Measurements from ENCODE around the gene TMEM239.

The TMEM239 gene

DNA sequence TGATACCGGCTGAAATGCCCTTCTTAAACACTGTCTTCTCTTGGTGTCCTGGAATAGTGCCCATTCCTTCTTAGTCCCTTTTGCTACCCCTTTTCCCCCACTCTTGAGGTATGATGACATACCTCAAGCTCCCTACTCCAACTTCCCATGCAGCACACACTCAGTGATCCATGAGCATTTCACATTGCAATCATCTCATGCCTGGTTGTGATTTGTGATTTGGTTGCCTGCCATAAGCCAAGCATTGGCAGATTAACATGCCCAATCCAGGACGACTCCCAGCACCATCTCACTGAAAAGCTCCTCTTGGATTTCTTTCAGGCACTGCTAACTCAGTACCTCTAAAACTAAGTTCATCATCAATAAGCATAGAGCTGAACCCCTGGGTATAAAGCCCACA, 42.4 kb downstream of the TMEM239 start:
- ATAC-seq: no peak
- TF ChIP-seq TCF4 (CRISPR knock-in tag; IDR thresholded peaks at IDR 0.05; ENCODE audit: borderline replicate concordance) (no peak), OSR1 (CRISPR knock-in tag; IDR thresholded peaks at IDR 0.05) (no peak), TOX (CRISPR knock-in tag; IDR thresholded peaks at IDR 0.05; ENCODE audit: borderline replicate concordance) (no peak), ARNTL (CRISPR knock-in tag; IDR thresholded peaks at IDR 0.05; ENCODE audit: borderline replicate concordance, low read depth) (no peak), GLIS3 (CRISPR knock-in tag; IDR thresholded peaks at IDR 0.05) (no peak), ZNF8 (CRISPR knock-in tag; IDR thresholded peaks at IDR 0.05) (no peak), ZNF70 (CRISPR knock-in tag; IDR thresholded peaks at IDR 0.05) (no peak)
- TF ChIP-seq, protein P1, sequence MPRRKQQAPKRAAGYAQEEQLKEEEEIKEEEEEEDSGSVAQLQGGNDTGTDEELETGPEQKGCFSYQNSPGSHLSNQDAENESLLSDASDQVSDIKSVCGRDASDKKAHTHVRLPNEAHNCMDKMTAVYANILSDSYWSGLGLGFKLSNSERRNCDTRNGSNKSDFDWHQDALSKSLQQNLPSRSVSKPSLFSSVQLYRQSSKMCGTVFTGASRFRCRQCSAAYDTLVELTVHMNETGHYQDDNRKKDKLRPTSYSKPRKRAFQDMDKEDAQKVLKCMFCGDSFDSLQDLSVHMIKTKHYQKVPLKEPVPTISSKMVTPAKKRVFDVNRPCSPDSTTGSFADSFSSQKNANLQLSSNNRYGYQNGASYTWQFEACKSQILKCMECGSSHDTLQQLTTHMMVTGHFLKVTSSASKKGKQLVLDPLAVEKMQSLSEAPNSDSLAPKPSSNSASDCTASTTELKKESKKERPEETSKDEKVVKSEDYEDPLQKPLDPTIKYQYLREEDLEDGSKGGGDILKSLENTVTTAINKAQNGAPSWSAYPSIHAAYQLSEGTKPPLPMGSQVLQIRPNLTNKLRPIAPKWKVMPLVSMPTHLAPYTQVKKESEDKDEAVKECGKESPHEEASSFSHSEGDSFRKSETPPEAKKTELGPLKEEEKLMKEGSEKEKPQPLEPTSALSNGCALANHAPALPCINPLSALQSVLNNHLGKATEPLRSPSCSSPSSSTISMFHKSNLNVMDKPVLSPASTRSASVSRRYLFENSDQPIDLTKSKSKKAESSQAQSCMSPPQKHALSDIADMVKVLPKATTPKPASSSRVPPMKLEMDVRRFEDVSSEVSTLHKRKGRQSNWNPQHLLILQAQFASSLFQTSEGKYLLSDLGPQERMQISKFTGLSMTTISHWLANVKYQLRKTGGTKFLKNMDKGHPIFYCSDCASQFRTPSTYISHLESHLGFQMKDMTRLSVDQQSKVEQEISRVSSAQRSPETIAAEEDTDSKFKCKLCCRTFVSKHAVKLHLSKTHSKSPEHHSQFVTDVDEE (CRISPR knock-in tag; IDR thresholded peaks at IDR 0.05): no peak
- TF ChIP-seq, protein P2, sequence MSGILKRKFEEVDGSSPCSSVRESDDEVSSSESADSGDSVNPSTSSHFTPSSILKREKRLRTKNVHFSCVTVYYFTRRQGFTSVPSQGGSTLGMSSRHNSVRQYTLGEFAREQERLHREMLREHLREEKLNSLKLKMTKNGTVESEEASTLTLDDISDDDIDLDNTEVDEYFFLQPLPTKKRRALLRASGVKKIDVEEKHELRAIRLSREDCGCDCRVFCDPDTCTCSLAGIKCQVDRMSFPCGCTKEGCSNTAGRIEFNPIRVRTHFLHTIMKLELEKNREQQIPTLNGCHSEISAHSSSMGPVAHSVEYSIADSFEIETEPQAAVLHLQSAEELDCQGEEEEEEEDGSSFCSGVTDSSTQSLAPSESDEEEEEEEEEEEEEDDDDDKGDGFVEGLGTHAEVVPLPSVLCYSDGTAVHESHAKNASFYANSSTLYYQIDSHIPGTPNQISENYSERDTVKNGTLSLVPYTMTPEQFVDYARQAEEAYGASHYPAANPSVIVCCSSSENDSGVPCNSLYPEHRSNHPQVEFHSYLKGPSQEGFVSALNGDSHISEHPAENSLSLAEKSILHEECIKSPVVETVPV (CRISPR knock-in tag; IDR thresholded peaks at IDR 0.05): no peak

DNA sequence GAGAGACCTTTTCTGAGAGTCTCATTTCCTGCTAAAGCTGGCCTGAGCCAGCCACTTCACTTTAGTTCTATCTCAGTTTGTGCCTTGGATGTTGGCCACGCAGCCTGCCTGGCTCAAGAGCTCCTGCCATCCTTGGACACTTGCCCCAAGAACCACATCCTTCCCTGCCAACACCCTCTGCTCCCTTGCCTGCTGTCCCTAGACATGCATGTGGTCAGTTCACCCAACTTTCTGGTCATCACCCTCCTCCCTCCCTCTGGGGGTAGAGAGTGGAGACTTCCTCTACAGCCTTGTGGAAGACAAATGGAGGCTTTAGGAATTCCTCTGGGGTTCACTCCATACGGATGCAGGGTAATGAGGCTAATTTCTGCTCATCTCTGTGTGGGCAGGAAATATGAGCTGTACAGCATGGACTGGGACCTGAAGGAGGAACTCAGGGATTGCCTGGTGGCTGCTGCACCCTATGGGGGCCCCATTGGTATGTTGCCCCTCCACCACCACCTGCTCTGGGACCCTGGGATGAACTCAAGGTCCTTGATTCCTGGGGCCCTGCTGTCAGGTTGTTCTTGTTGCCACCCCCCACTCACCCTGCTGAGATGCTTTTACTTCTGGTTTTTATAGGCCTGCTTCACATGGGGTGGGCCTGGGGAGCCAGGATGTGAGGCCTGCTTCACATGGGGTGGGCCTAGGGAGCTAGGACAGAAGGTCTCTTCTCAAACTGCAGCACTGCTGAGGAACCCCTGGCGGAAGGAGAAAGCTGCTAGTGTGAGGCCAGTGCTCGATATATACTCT, 43.4 kb downstream of the TMEM239 start:
- TF ChIP-seq, protein P3, sequence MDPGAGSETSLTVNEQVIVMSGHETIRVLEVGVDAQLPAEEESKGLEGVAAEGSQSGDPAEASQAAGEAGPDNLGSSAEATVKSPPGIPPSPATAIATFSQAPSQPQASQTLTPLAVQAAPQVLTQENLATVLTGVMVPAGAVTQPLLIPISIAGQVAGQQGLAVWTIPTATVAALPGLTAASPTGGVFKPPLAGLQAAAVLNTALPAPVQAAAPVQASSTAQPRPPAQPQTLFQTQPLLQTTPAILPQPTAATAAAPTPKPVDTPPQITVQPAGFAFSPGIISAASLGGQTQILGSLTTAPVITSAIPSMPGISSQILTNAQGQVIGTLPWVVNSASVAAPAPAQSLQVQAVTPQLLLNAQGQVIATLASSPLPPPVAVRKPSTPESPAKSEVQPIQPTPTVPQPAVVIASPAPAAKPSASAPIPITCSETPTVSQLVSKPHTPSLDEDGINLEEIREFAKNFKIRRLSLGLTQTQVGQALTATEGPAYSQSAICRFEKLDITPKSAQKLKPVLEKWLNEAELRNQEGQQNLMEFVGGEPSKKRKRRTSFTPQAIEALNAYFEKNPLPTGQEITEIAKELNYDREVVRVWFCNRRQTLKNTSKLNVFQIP (CRISPR knock-in tag; IDR thresholded peaks at IDR 0.05; ENCODE audit: borderline replicate concordance, low read depth): no peak
- TF ChIP-seq ZNF70 (CRISPR knock-in tag; IDR thresholded peaks at IDR 0.05) (no peak), ZNF565 (CRISPR knock-in tag; conservative IDR thresholded peaks at IDR 0.05; ENCODE audit: low read depth) (no peak), OSR1 (CRISPR knock-in tag; IDR thresholded peaks at IDR 0.05) (no peak), GLIS3 (CRISPR knock-in tag; IDR thresholded peaks at IDR 0.05) (no peak), RARB (CRISPR knock-in tag; IDR thresholded peaks at IDR 0.05) (no peak), ARNTL (CRISPR knock-in tag; IDR thresholded peaks at IDR 0.05; ENCODE audit: borderline replicate concordance, low read depth) (no peak)
- TF ChIP-seq, protein P4, sequence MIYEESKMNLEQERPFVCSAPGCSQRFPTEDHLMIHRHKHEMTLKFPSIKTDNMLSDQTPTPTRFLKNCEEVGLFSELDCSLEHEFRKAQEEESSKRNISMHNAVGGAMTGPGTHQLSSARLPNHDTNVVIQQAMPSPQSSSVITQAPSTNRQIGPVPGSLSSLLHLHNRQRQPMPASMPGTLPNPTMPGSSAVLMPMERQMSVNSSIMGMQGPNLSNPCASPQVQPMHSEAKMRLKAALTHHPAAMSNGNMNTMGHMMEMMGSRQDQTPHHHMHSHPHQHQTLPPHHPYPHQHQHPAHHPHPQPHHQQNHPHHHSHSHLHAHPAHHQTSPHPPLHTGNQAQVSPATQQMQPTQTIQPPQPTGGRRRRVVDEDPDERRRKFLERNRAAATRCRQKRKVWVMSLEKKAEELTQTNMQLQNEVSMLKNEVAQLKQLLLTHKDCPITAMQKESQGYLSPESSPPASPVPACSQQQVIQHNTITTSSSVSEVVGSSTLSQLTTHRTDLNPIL (CRISPR knock-in tag; IDR thresholded peaks at IDR 0.05; ENCODE audit: low read depth): no peak
- TF ChIP-seq, protein P2 (CRISPR knock-in tag; IDR thresholded peaks at IDR 0.05): no peak
- no peak for ATAC-seq

DNA sequence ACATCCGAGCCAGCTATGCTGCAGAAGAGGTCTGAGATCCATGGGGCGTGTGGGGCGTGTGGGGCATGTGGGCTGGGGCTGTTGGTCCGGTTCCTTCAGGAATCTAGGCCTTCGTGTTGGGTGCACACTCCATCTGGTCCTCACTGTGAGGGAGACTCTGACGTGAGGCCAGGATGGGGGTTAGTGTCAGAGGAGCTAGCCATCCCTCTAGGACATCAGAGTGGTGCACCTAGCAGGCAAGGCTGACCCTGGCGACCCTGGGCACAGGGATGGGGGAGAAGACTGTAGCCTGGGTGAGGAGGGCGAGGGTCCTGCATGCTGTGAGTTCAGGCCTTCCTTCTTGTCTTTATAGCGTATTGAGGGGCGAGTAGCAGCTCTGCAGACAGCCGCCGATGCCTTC, 48.5 kb downstream of the TMEM239 start:
- TF ChIP-seq ZNF70 (CRISPR knock-in tag; IDR thresholded peaks at IDR 0.05): no peak
- no peak for TF ChIP-seq ZFP3 (CRISPR knock-in tag; IDR thresholded peaks at IDR 0.05)
- TF ChIP-seq, protein P3 (CRISPR knock-in tag; IDR thresholded peaks at IDR 0.05; ENCODE audit: borderline replicate concordance, low read depth): no peak
- no peak for TF ChIP-seq ARNTL (CRISPR knock-in tag; IDR thresholded peaks at IDR 0.05; ENCODE audit: borderline replicate concordance, low read depth)
- TF ChIP-seq BACH2 (CRISPR knock-in tag; IDR thresholded peaks at IDR 0.05; ENCODE audit: borderline replicate concordance): no peak
- TF ChIP-seq ZNF565 (CRISPR knock-in tag; conservative IDR thresholded peaks at IDR 0.05; ENCODE audit: low read depth): no peak
- TF ChIP-seq, protein P2 (CRISPR knock-in tag; IDR thresholded peaks at IDR 0.05): no peak
- TF ChIP-seq RARB (CRISPR knock-in tag; IDR thresholded peaks at IDR 0.05): no peak
- ATAC-seq: no peak
